ENCODE data around the gene SART3.

DNA sequence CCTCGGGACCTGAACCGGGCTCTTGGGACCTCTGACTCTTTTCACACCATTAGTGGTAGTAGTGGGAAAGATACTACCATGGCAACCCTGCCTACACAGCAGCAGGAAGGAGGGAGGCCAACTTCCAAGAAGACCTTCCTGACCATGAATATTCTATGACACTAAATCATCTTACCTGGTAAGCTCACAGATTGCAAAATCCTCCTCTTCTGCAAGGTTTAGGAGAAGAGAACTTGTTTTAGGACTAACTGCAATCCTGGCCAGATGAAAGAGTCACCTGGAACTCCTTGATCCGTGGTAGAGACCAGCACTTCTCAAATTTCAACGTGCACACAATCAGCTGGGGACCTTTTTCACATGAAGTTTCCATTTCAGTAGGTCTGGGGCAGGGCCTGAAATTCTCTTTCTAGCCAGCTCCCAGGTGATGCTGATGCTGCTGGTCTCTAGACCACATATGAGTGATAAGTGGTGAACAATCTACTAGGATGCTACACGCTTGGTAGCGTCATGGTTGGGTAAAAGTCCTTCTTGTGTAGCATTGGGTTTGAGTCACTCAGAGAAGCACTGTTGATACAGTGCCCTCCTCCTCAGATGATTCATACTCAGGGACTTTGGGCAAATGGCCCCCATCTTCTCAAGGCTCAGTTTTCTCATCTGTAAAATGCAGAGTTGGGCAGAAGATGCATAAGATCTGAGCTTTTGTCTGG lies 81.5 kb downstream of the SART3 start:
- TF ChIP-seq, protein P1, sequence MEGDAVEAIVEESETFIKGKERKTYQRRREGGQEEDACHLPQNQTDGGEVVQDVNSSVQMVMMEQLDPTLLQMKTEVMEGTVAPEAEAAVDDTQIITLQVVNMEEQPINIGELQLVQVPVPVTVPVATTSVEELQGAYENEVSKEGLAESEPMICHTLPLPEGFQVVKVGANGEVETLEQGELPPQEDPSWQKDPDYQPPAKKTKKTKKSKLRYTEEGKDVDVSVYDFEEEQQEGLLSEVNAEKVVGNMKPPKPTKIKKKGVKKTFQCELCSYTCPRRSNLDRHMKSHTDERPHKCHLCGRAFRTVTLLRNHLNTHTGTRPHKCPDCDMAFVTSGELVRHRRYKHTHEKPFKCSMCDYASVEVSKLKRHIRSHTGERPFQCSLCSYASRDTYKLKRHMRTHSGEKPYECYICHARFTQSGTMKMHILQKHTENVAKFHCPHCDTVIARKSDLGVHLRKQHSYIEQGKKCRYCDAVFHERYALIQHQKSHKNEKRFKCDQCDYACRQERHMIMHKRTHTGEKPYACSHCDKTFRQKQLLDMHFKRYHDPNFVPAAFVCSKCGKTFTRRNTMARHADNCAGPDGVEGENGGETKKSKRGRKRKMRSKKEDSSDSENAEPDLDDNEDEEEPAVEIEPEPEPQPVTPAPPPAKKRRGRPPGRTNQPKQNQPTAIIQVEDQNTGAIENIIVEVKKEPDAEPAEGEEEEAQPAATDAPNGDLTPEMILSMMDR (IDR thresholded peaks at IDR 0.05), result no peak
- no peak for TF ChIP-seq POLR2A (IDR thresholded peaks at IDR 0.05)
